ENCODE data around the gene SLC9A1.

Gene SLC9A1

GRCh38 chr1:27149084-27149761, 5.7 kb downstream of the SLC9A1 start:
- no peak overlapping the region for H3K4me3 ChIP-seq (ENCODE audit: low read depth, low read length)
- H3K4me1 ChIP-seq (ENCODE audit: control insufficient read depth, insufficient read depth, low read length): peaks cover 4% of the 10 kb centered on the region; the same call in 1 of the 2 replicates
- no peak overlapping the region for H3K27ac ChIP-seq (ENCODE audit: extremely low read depth, low read depth, low read length)
- TF ChIP-seq ZNF518A (tag by site-specific recombination; conservative IDR thresholded peaks at IDR 0.05; ENCODE audit: low read depth) (no peak), SETDB1 (IDR thresholded peaks at IDR 0.05; ENCODE audit: insufficient read length, low read length) (no peak), ZNF776 (tag by site-specific recombination; IDR thresholded peaks at IDR 0.05; ENCODE audit: borderline replicate concordance) (no peak), ZNF423 (tag by site-specific recombination; IDR thresholded peaks at IDR 0.05) (no peak), ZNF341 (tag by site-specific recombination; IDR thresholded peaks at IDR 0.05; ENCODE audit: low read depth) (no peak)
- no peaks in the 10 kb centered on the region for H3K9me3 ChIP-seq (ENCODE audit: control insufficient read depth, insufficient read depth, low read depth, low read length)
- CTCF ChIA-PET: interaction anchor here (0.6 to 1.7 kb wide), 3 partner anchors 9 to 49 kb away, joined by 3 to 8 read pairs (median 3); no protein-coding TSS in a partner anchor
- peaks cover 0 to 32% of the 10 kb centered on the region in 2 experiments; a peak in 1 of 3 replicates for H3K36me3 ChIP-seq (ENCODE audit: control insufficient read depth in 2 of 2, insufficient read depth in 1 of 2, low read length in 2 of 2)
- POLR2A ChIA-PET: no interaction called here

GRCh38 chr1:27148591-27148990, 6.3 kb downstream of the SLC9A1 start:
- ChIA-PET CTCF (interaction anchor here (0.5 to 0.7 kb wide), 3 partner anchors 8 to 70 kb away, joined by 3 read pairs; no protein-coding TSS in a partner anchor), POLR2A (no interaction called here)
- no peaks in the 10 kb centered on the region for H3K9me3 ChIP-seq (ENCODE audit: control insufficient read depth, insufficient read depth, low read depth, low read length)
- TF ChIP-seq BCL11A (tag by site-specific recombination; IDR thresholded peaks at IDR 0.05; ENCODE audit: low read depth) (no peak), INSM2 (tag by site-specific recombination; IDR thresholded peaks at IDR 0.05) (no peak), ZNF513 (tag by site-specific recombination; IDR thresholded peaks at IDR 0.05) (no peak), ZBTB1 (tag by site-specific recombination; IDR thresholded peaks at IDR 0.05) (no peak), ZBTB20 (tag by site-specific recombination; IDR thresholded peaks at IDR 0.05) (no peak), ZNF76 (tag by site-specific recombination; IDR thresholded peaks at IDR 0.05; ENCODE audit: borderline replicate concordance, low read depth) (no peak), ZNF670 (tag by site-specific recombination; IDR thresholded peaks at IDR 0.05; ENCODE audit: low read depth) (no peak), ZNF221 (tag by site-specific recombination; IDR thresholded peaks at IDR 0.05; ENCODE audit: borderline replicate concordance) (no peak), ZNF510 (tag by site-specific recombination; IDR thresholded peaks at IDR 0.05; ENCODE audit: insufficient replicate concordance) (no peak), ZNF132 (tag by site-specific recombination; IDR thresholded peaks at IDR 0.05; ENCODE audit: borderline replicate concordance) (no peak), YY2 (tag by site-specific recombination; IDR thresholded peaks at IDR 0.05) (no peak), ZNF26 (tag by site-specific recombination; IDR thresholded peaks at IDR 0.05) (no peak), ZSCAN23 (tag by site-specific recombination; IDR thresholded peaks at IDR 0.05) (no peak), KLF17 (tag by site-specific recombination; IDR thresholded peaks at IDR 0.05) (no peak)
- no peak overlapping the region for H3K27ac ChIP-seq (ENCODE audit: extremely low read depth, low read depth, low read length)
- H3K4me3 ChIP-seq (ENCODE audit: low read depth, low read length): no peak overlapping the region
- peaks cover 0 to 32% of the 10 kb centered on the region in 2 experiments; a peak in 1 of 3 replicates for H3K36me3 ChIP-seq (ENCODE audit: control insufficient read depth in 2 of 2, insufficient read depth in 1 of 2, low read length in 2 of 2)
- H3K4me1 ChIP-seq (ENCODE audit: control insufficient read depth, insufficient read depth, low read length): peaks cover 2% of the 10 kb centered on the region; the same call in 1 of the 2 replicates

Data from HEK293 (cell line).